A673 (cell line): ENCODE measurements around the gene FLT4.

ENCODE experiments used
- EZH2 ChIP-seq: fragments of 200-600 bp; sonication (generic); IDR thresholded peaks from 2 replicates; pipeline ENCODE4 v1.6.1; 2017; ENCODE audit warnings: borderline replicate concordance, low read depth, mild to moderate bottlenecking, mixed read lengths, antibody characterized with exemption, low read length; ENCODE audit not compliant: poor library complexity, severe bottlenecking
- TF ChIP-seq, protein P1 (sequence below): fragments of 300-800, 200-600 bp; sonication (generic); conservative IDR thresholded peaks from 2 replicates; pipeline ENCODE4 v1.5.1; 2017; ENCODE audit warnings: low read depth, mild to moderate bottlenecking, antibody characterized with exemption, low read length, moderate library complexity, mixed read lengths

- TF ChIP-seq, protein P1, sequence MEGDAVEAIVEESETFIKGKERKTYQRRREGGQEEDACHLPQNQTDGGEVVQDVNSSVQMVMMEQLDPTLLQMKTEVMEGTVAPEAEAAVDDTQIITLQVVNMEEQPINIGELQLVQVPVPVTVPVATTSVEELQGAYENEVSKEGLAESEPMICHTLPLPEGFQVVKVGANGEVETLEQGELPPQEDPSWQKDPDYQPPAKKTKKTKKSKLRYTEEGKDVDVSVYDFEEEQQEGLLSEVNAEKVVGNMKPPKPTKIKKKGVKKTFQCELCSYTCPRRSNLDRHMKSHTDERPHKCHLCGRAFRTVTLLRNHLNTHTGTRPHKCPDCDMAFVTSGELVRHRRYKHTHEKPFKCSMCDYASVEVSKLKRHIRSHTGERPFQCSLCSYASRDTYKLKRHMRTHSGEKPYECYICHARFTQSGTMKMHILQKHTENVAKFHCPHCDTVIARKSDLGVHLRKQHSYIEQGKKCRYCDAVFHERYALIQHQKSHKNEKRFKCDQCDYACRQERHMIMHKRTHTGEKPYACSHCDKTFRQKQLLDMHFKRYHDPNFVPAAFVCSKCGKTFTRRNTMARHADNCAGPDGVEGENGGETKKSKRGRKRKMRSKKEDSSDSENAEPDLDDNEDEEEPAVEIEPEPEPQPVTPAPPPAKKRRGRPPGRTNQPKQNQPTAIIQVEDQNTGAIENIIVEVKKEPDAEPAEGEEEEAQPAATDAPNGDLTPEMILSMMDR = no peak
- no peak for TF ChIP-seq EZH2
Observed at GRCh38 chr5:180591311-180591887, 58.0 kb downstream of the FLT4 start, which contains the start of gene SCGB3A1.
